GM11168 (cell line): ENCODE measurements around the gene DMAC2.
"Not testable (repeated sequence)": the region's sequence is repeated elsewhere in the genome, so short reads cannot be mapped to it uniquely, and the experiment has no call there.

ENCODE experiments used
- in situ Hi-C: fragments of 300-500 bp; cut with MboI; formaldehyde crosslinking; loops from one replicate; pipeline ENCODE4 v1.12.0; 2022; ENCODE audit warnings: low sequenced_read_pairs; ENCODE audit not compliant: unreplicated experiment

DMAC2 gene

GRCh38 chr19:41425174-41426115 is 14.3 kb downstream of the DMAC2 start:
- in situ Hi-C loops: no loop called here

GRCh38 chr19:41424335-41425173 is 15.2 kb downstream of the DMAC2 start:
- in situ Hi-C loops: no loop called here

GRCh38 chr19:41422955-41423354 is 16.8 kb downstream of the DMAC2 start:
- in situ Hi-C loops: no loop called here

- in situ Hi-C loops: no loop called here
Measured at GRCh38 chr19:41422456-41422855, 17.3 kb downstream of the DMAC2 start.

- in situ Hi-C loops: no loop called here
Measured at GRCh38 chr19:41421973-41422372, 17.7 kb downstream of the DMAC2 start.

GRCh38 chr19:41421314-41421713 is 18.4 kb downstream of the DMAC2 start:
- in situ Hi-C loops: no loop called here

GRCh38 chr19:41420101-41420880 is 19.4 kb downstream of the DMAC2 start:
- in situ Hi-C loops: no loop called here

- in situ Hi-C loops: no loop called here
Measured at GRCh38 chr19:41416194-41416674, 23.5 kb downstream of the DMAC2 start.

- in situ Hi-C loops: no loop called here
Measured at GRCh38 chr19:41415154-41415571, 24.5 kb downstream of the DMAC2 start.

GRCh38 chr19:41414461-41414860 is 25.3 kb downstream of the DMAC2 start:
- in situ Hi-C loops: no loop called here

- in situ Hi-C loops: no loop called here
Measured at GRCh38 chr19:41413947-41414346, 25.8 kb downstream of the DMAC2 start.

- in situ Hi-C loops: no loop called here
Measured at GRCh38 chr19:41412953-41413352, 26.8 kb downstream of the DMAC2 start.

- in situ Hi-C loops: no loop called here
Measured at GRCh38 chr19:41411968-41412265, 27.8 kb downstream of the DMAC2 start.

- in situ Hi-C loops: no loop called here
Measured at GRCh38 chr19:41411100-41411967, 28.4 kb downstream of the DMAC2 start.

- in situ Hi-C loops: no loop called here
Measured at GRCh38 chr19:41410336-41411054, 29.2 kb downstream of the DMAC2 start.

- in situ Hi-C loops: no loop called here
Measured at GRCh38 chr19:41409288-41409687, 30.4 kb downstream of the DMAC2 start.

- in situ Hi-C loops: not testable (repeated sequence)
Measured at GRCh38 chr19:41408846-41409245, 30.9 kb downstream of the DMAC2 start.

- in situ Hi-C loops: no loop called here
Measured at GRCh38 chr19:41408256-41408655, 31.5 kb downstream of the DMAC2 start.

GRCh38 chr19:41407271-41407670 is 32.4 kb downstream of the DMAC2 start:
- in situ Hi-C loops: no loop called here
